Endothelial cell of umbilical vein (primary cell): ENCODE results near the gene LAG3. TPM values are rescaled to one million over a fixed set of nuclear protein-coding genes. Genes with fewer than 3 reads are reported as not detected.
A peak's percentile ranks its signal among the peaks of the same experiment; 100 is the strongest.

Experiments used
- BruUV-seq: library from RNA; stranded (reverse); fragments of 400-500 nt; replicated peaks from 2 replicates; lab custom pipeline; 2021; lab: Mats Ljungman, UMichigan
- CTCF ChIA-PET: fragments of 300-600, 350-600 bp; sonication (Branson Sonifier 250); formaldehyde crosslinking; loops from one replicate; lab custom pipeline; 2021; ENCODE audit warnings: antibody characterized with exemption, inconsistent platforms; lab: Charles Lee
- POLR2A ChIA-PET: fragments of 300-600, 350-600 bp; sonication (Branson Sonifier 250); formaldehyde crosslinking; loops from one replicate; lab custom pipeline; 2021; ENCODE audit warnings: antibody characterized with exemption, inconsistent platforms; lab: Charles Lee
- DNase-seq: peaks from one replicate; pipeline ENCODE4 v3.0.0-alpha.2; 2011; ENCODE audit warnings: low read depth, low spot score
- FAIRE-seq: peaks from 2 replicates; lab custom pipeline; 2011; peaks lifted over from hg19 to GRCh38; lab: Jason Lieb, UNC
- H2AFZ ChIP-seq: 2 replicates; pipeline ENCODE4 v1.6.0; 2012; ENCODE audit warnings: low read depth, low read length, control low read depth, inconsistent platforms
- H3K27ac ChIP-seq: 2 replicates; pipeline ENCODE4 v1.5.1; 2011; ENCODE audit warnings: low read depth, mild to moderate bottlenecking, control low read depth, low read length, moderate library complexity; ENCODE audit not compliant: insufficient read depth
- H3K27me3 ChIP-seq, 2 experiments: 2 replicates each; pipeline versions ENCODE4 v1.6.0 to v1.6.1; 2011; ENCODE audit warnings: low read length in 2 of 2, mixed read lengths in 1 of 2; ENCODE audit not compliant: control insufficient read depth in 2 of 2, insufficient read depth in 2 of 2
- H3K36me3 ChIP-seq, 2 experiments: 2 replicates in 1 of 2; 3 replicates in 1 of 2; pipeline ENCODE4 v1.5.1; 2011; ENCODE audit warnings: low read length in 2 of 2, mild to moderate bottlenecking in 1 of 2, moderate library complexity in 1 of 2; ENCODE audit not compliant: control insufficient read depth in 2 of 2, insufficient read depth in 2 of 2; ENCODE audit errors: extremely low read depth in 1 of 2
- H3K4me1 ChIP-seq: 3 replicates; pipeline ENCODE4 v1.5.1; 2011; ENCODE audit warnings: mild to moderate bottlenecking, low read length; ENCODE audit not compliant: control insufficient read depth, insufficient read depth; ENCODE audit errors: extremely low read depth
- H3K4me2 ChIP-seq: 2 replicates; pipeline ENCODE4 v1.6.1; 2011; ENCODE audit warnings: low read length, control low read depth, mixed read lengths; ENCODE audit not compliant: insufficient read depth
- H3K4me3 ChIP-seq, 3 experiments: fragments of 200-600 bp in 1 of 3; sonication (generic), shearing (Covaris generic) in 1 of 3; replicated peaks in 1 of 3; 2 replicates each; pipeline ENCODE4 v1.5.1; 2011 to 2016; ENCODE audit warnings: control low read depth in 3 of 3, low read length in 3 of 3, mild to moderate bottlenecking in 2 of 3, inconsistent platforms in 1 of 3, low read depth in 1 of 3, moderate library complexity in 1 of 3; ENCODE audit not compliant: insufficient read depth in 1 of 3
- H3K79me2 ChIP-seq: 2 replicates; pipeline ENCODE4 v1.6.0; 2012; ENCODE audit warnings: low read length, inconsistent platforms; ENCODE audit not compliant: control insufficient read depth, insufficient read depth
- H3K9ac ChIP-seq: replicated peaks from 2 replicates; pipeline ENCODE3; 2011; ENCODE audit warnings: low read length, control low read depth; ENCODE audit not compliant: insufficient read depth; ENCODE audit errors: extremely low read depth
- H3K9me1 ChIP-seq: replicated peaks from 3 replicates; pipeline ENCODE4 v1.6.0; 2011; ENCODE audit warnings: mild to moderate bottlenecking, low read length; ENCODE audit not compliant: control insufficient read depth, insufficient read depth; ENCODE audit errors: extremely low read depth
- H3K9me3 ChIP-seq: replicated peaks from 2 replicates; pipeline ENCODE4 v1.5.1; 2012; ENCODE audit warnings: low read length, inconsistent platforms; ENCODE audit not compliant: control insufficient read depth, insufficient read depth
- H4K20me1 ChIP-seq: replicated peaks from 2 replicates; pipeline ENCODE3; 2011; ENCODE audit warnings: mild to moderate bottlenecking, low read length; ENCODE audit not compliant: control insufficient read depth, insufficient read depth; ENCODE audit errors: extremely low read depth
- CTCF ChIP-seq, 2 donors: IDR thresholded peaks; 1 replicate in 1 of 2; 2 replicates in 1 of 2; pipeline ENCODE4 v1.5.1; 2011; ENCODE audit warnings: low read length in 2 of 2, mild to moderate bottlenecking in 2 of 2, moderate library complexity in 2 of 2, control low read depth in 1 of 2, inconsistent platforms in 1 of 2, low read depth in 1 of 2; ENCODE audit not compliant: insufficient read depth in 1 of 2; ENCODE audit errors: extremely low read depth in 1 of 2
- EZH2 ChIP-seq: IDR thresholded peaks from 2 replicates; pipeline ENCODE4 v1.6.1; 2012; ENCODE audit warnings: borderline replicate concordance, low read depth, mild to moderate bottlenecking, moderate library complexity, low read length, inconsistent platforms; ENCODE audit not compliant: severe bottlenecking
- FOS ChIP-seq: IDR thresholded peaks from 2 replicates; pipeline ENCODE4 v1.6.1; 2011; ENCODE audit warnings: mild to moderate bottlenecking, low read length, moderate library complexity, borderline replicate concordance; ENCODE audit not compliant: insufficient read depth
- GATA2 ChIP-seq: IDR thresholded peaks from 2 replicates; pipeline ENCODE4 v1.7.0; 2011; ENCODE audit warnings: low read depth, mild to moderate bottlenecking, moderate library complexity, mixed read lengths, low read length; ENCODE audit not compliant: insufficient read length, insufficient read depth
- JUN ChIP-seq: IDR thresholded peaks from 2 replicates; pipeline ENCODE4 v1.6.1; 2011; ENCODE audit warnings: borderline replicate concordance, low read depth; ENCODE audit not compliant: insufficient read length, insufficient read depth
- MAX ChIP-seq: IDR thresholded peaks from 2 replicates; pipeline ENCODE4 v1.6.1; 2011; ENCODE audit not compliant: insufficient read depth, insufficient read length
- MYC ChIP-seq: IDR thresholded peaks from one replicate; pipeline ENCODE4 v1.6.1; 2011; ENCODE audit warnings: mild to moderate bottlenecking, low read depth, low read length
- POLR2A ChIP-seq: IDR thresholded peaks from 2 replicates; pipeline ENCODE4 v1.6.1; 2012; ENCODE audit warnings: low read depth, mild to moderate bottlenecking, control low read depth, low read length
- POLR2AphosphoS5 ChIP-seq: IDR thresholded peaks from 2 replicates; pipeline ENCODE4 v1.6.1; 2012; ENCODE audit warnings: low read depth, mild to moderate bottlenecking, control low read depth, low read length, moderate library complexity; ENCODE audit not compliant: insufficient read depth
- dilution Hi-C: fragments of 300-500 bp; cut with MboI; formaldehyde crosslinking; loops from one replicate; pipeline ENCODE4 v1.15.0; 2019; ENCODE audit warnings: low sequenced_read_pairs; ENCODE audit not compliant: extremely low pct_ligation_motif_present
- intact Hi-C: fragments of 100-400 bp; cut with micrococcal nuclease; formaldehyde crosslinking; loops from one replicate; pipeline ENCODE4 v1.10.0; 2022
- polyA plus RNA-seq, 4 experiments: library from polyadenylated mRNA; depleted of rRNA in 3 of 4; stranded (reverse) in 3 of 4; unstranded in 1 of 4; fragments of >200 nt; gene quantifications; 2 replicates each; pipeline versions ENCODE4 v1.2.1 to v1.2.3, GENCODE V29; 2011 to 2012; ENCODE audit warnings: missing spikeins in 1 of 4
- total RNA-seq: library from RNA; stranded (reverse); gene quantifications from 2 replicates; pipeline ENCODE4 v1.2.3, GENCODE V29; 2021

LAG3 gene
- total and polyA plus RNA-seq, 2 donors (not counting 3 experiments of a cell fraction or from before 2014, with no cell fraction given), result 1.3 to 3.8 TPM

- H4K20me1 ChIP-seq, result no peaks in the 10 kb centered on the region
- peaks cover 0 to 8% of the 10 kb centered on the region in 2 experiments for H3K36me3 ChIP-seq
- H3K9me3 ChIP-seq, result no peaks in the 10 kb centered on the region
- POLR2A ChIA-PET, result no interaction called here
- TF ChIP-seq CTCF (IDR thresholded peaks at IDR 0.05; ENCODE audit: extremely low read depth in 1 of 2, insufficient read depth in 1 of 2, low read depth in 1 of 2, low read length in 2 of 2) (no peak), EZH2 (no peak), JUN (no peak), POLR2A (no peak), POLR2AphosphoS5 (no peak), GATA2 (no peak), FOS (no peak), MAX (no peak), MYC (no peak)
- no peak overlapping the region for H3K4me2 ChIP-seq
- DNase-seq (no peak), FAIRE-seq (no peak)
- intact Hi-C loops, result no loop called here
- H3K79me2 ChIP-seq, result peaks cover 25% of the 10 kb centered on the region
- no peak overlapping the region for H3K4me3 ChIP-seq
- peaks cover 3% of the 10 kb centered on the region in 2 experiments for H3K27me3 ChIP-seq
- H3K27ac ChIP-seq, result no peak overlapping the region
- CTCF ChIA-PET, result interaction anchor here (1.2 to 12.0 kb wide), 6 partner anchors 46 to 207 kb away, joined by 5 to 148 read pairs (median 7); partner anchors contain the start of genes MLF2 and PTMS
- dilution Hi-C loops, result no loop called here
- no peak overlapping the region for H3K9ac ChIP-seq
- peaks cover 23% of the 10 kb centered on the region for H3K4me1 ChIP-seq
- peak overlapping the region; percentile 43 for H2AFZ ChIP-seq
- no peaks in the 10 kb centered on the region for H3K9me1 ChIP-seq
- no TSS peak for BruUV-seq
Measured at GRCh38 chr12:6826734-6827436, 54.6 kb downstream of the LAG3 start.
